Measurements from ENCODE around the gene ACTN3.
"Not testable (repeated sequence)": the region's sequence is repeated elsewhere in the genome, so short reads cannot be mapped to it uniquely, and the experiment has no call there.

GRCh38 chr11:66606608-66607007 lies 59.9 kb downstream of the ACTN3 start:
- not testable (repeated sequence) for TF ChIP-seq CTCF (conservative IDR thresholded peaks at IDR 0.05; ENCODE audit: low read length); EZH2phosphoT487 (IDR thresholded peaks at IDR 0.05; ENCODE audit: borderline replicate concordance, low read depth, low read length)
